GM12865 (cell line): ENCODE data around the gene CRCP.
"Not testable (repeated sequence)": the region's sequence is repeated elsewhere in the genome, so short reads cannot be mapped to it uniquely, and the experiment has no call there.

ENCODE experiments used
- DNase-seq: peaks from one replicate; pipeline ENCODE4 v3.0.0; 2010; ENCODE audit warnings: low read depth
- H3K4me3 ChIP-seq: 2 replicates; pipeline ENCODE4 v1.5.1; 2011; ENCODE audit warnings: mild to moderate bottlenecking, low read depth, low read length, control low read depth
- CTCF ChIP-seq: IDR thresholded peaks from 2 replicates; pipeline ENCODE4 v1.5.1; 2011; ENCODE audit warnings: low read length, control low read depth, low read depth, inconsistent platforms; ENCODE audit not compliant: insufficient read depth; ENCODE audit errors: missing control alignments

The CRCP gene

GRCh38 chr7:66095010-66095409 is 19.6 kb upstream of the CRCP start:
- DNase-seq: no peak
- TF ChIP-seq CTCF: no peak
- no peak overlapping the region for H3K4me3 ChIP-seq

GRCh38 chr7:66099232-66099550 is 15.5 kb upstream of the CRCP start:
- H3K4me3 ChIP-seq: no peak overlapping the region
- DNase-seq: no peak
- TF ChIP-seq CTCF: no peak

GRCh38 chr7:66099551-66100407 is 14.9 kb upstream of the CRCP start:
- peak; percentile 39 for DNase-seq
- H3K4me3 ChIP-seq: peak overlapping the region; percentile 29
- TF ChIP-seq CTCF: no peak

GRCh38 chr7:66100408-66101050 is 14.1 kb upstream of the CRCP start:
- no peak for TF ChIP-seq CTCF
- peak overlapping the region; percentile 29 for H3K4me3 ChIP-seq

GRCh38 chr7:66102168-66102567 is 12.5 kb upstream of the CRCP start:
- not testable (repeated sequence) for H3K4me3 ChIP-seq, DNase-seq

More at GRCh38 chr7:66100408-66101050, 14.1 kb upstream of the CRCP start:
- no peak for DNase-seq

- not testable (repeated sequence) for H3K4me3 ChIP-seq, DNase-seq
These were observed 10.7 kb upstream of the CRCP start for GRCh38 chr7:66103994-66104393.

GRCh38 chr7:66105263-66105748 is 9.3 kb upstream of the CRCP start:
- no peak for DNase-seq
- no peak for TF ChIP-seq CTCF
- no peak overlapping the region for H3K4me3 ChIP-seq

GRCh38 chr7:66108410-66108809 is 6.2 kb upstream of the CRCP start:
- not testable (repeated sequence) for H3K4me3 ChIP-seq, DNase-seq
